Measurements from ENCODE around the gene CFAP47.
"Not testable (repeated sequence)": the region's sequence is repeated elsewhere in the genome, so short reads cannot be mapped to it uniquely, and the experiment has no call there.

Gene CFAP47

DNA sequence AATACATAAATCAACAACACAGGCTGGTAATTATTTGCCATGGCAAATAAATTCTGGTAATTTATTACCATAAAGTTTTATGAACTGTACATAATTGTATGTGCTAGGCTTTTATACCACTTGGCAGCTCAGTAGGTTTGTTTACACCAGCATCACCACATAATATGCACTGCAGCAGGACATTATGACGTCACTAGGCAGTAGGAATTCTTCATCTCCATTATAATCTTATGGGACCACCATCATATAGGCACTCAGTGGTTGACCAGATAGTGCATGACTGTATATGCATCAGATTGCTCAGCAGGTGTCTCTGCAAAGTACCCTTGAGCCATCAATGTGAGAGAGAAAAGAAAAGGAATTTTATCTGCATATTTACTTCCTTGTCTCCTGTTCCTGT is 295.4 kb downstream of the CFAP47 start:
- in situ Hi-C loops (cut with MboI; ENCODE audit: low sequenced_read_pairs), result no loop called here

DNA sequence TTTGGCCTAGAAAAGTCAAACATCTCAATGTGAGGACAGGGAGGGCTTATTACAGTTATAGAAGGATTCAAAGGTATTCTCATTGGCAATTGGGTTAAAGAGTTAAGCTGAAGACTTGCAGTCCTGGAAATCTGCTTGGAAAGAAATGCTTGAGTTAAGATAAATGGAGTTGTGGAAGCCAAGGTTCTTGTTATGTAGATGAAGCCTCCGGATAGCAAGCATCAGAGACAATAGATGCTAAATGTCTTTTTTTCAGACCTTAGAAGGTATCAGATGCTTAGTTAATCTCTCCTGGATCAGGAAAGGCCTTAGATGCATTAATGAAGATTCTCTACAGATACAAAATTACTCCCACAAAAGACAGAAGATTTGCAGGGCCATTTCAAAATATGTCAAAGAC is 299.3 kb downstream of the CFAP47 start:
- in situ Hi-C loops (cut with MboI; ENCODE audit: low sequenced_read_pairs), result no loop called here

DNA sequence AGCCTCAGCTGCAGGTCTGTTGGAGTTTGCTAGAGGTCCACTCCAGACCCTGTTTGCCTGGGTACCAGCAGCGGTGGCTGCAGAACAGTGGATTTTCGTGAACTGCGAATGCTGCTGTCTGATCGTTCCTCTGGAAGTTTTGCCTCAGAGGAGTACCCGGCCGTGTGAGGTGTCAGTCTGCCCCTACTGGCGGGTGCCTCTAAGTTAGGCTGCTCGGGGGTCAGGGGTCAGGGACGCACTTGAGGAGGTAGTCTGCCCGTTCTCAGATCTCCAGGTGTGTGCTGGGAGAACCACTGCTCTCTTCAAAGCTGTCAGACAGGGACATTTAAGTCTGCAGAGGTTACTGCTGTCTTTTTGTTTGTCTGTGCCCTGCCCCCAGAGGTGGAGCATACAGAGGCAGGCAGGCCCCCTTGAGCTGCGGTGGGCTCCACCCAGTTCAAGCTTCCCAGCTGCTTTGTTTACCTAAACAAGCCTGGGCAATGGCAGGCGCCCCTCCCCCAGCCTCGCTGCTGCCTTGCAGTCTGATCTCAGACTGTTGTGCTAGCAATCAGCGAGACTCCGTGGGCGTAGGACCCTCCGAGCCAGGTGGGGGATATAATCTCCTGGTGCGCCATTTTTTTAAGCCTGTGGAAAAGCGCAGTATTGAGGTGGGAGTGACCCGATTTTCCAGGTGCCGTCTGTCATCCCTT is 315.4 kb downstream of the CFAP47 start:
- in situ Hi-C loops (cut with MboI; ENCODE audit: low sequenced_read_pairs), result not testable (repeated sequence)

GRCh38 chrX:36241397-36241796 is 321.9 kb downstream of the CFAP47 start:
- in situ Hi-C loops (cut with MboI; ENCODE audit: low sequenced_read_pairs), result no loop called here

DNA sequence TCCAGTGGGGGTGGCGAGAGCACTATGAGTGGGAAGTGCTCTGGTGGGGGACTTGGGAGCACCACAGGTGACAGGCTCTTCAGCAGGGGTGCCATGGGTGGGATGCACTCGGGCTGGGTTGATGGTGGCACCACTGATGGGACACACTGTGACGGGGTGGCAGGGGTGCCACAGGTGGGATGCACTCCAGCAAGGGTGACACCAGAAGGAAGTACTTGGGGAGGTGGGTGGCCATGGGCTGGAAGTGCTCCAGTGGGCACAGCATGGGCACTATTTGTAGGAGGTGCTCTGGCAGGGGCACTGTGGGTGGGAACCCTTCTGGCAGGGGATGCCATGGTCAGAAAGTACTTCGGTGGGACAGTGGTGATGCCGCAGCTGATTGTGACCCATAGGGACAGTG is 346.6 kb downstream of the CFAP47 start:
- in situ Hi-C loops (cut with MboI; ENCODE audit: low sequenced_read_pairs), result no loop called here

GRCh38 chrX:36310136-36310535 is 390.6 kb downstream of the CFAP47 start:
- in situ Hi-C loops (cut with MboI; ENCODE audit: low sequenced_read_pairs), result no loop called here

GRCh38 chrX:36314303-36314702 is 394.8 kb downstream of the CFAP47 start:
- in situ Hi-C loops (cut with MboI; ENCODE audit: low sequenced_read_pairs), result no loop called here

DNA sequence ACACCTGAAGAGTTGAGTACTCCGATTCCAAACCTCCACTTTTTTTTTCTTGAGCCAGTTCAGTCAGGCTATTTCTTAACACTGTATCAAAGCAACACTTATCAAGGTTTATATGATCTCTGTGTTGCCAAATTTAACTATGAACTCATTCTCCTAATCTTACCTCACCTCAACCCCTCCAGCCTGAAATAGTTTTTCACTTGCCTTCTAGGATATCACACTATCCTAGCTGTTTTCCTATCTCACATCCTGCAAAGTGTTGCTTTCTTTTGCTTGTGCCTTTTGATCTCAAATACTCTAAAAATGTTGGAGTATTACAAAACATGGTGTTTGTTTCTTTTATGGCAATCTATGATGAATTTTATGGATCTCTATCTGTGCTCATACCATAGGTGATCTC is 415.0 kb downstream of the CFAP47 start:
- in situ Hi-C loops (cut with MboI; ENCODE audit: low sequenced_read_pairs), result no loop called here

DNA sequence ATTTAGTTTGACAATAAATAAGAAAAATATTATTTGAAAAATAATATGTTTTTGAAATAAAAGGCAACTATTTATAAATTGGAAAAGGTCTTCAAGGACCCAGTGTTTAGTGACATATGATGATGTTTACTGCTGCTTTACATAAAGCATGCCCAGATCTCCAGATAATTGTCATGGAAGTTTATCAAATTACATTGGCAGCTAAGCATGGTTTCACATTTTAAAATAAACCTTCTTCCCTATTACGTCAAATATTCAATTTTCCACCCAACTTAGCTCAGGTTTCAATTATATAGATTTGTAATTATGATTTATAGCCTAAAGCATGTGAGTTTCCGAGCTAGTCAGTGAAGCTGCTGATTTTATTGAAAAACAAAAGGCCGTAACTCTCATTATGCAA is 417.2 kb downstream of the CFAP47 start:
- in situ Hi-C loops (cut with MboI; ENCODE audit: low sequenced_read_pairs), result no loop called here

DNA sequence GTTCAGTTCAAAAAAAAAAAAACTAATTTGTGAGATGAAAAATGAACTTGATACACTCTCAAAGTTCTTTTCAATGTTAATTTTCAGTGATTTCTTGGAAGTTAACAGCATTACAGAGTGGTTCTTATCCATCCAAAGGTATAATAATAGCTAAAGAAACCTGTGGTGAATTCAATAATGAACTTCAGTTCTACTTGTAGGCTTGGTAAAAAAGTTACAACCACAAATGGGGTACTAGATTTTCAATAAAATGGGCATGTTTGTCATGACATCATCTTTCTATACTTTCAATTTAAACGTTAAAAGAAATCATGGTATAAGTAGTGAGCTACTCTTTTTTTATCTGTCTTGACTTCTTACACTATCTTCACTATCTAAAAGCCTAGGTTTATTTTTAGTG is 424.8 kb downstream of the CFAP47 start:
- in situ Hi-C loops (cut with MboI; ENCODE audit: low sequenced_read_pairs), result no loop called here

GRCh38 chrX:36348509-36348908 is 429.0 kb downstream of the CFAP47 start:
- in situ Hi-C loops (cut with MboI; ENCODE audit: low sequenced_read_pairs), result no loop called here

- in situ Hi-C loops (cut with MboI; ENCODE audit: low sequenced_read_pairs), result no loop called here
These were observed 438.3 kb downstream of the CFAP47 start for GRCh38 chrX:36357855-36358254.

DNA sequence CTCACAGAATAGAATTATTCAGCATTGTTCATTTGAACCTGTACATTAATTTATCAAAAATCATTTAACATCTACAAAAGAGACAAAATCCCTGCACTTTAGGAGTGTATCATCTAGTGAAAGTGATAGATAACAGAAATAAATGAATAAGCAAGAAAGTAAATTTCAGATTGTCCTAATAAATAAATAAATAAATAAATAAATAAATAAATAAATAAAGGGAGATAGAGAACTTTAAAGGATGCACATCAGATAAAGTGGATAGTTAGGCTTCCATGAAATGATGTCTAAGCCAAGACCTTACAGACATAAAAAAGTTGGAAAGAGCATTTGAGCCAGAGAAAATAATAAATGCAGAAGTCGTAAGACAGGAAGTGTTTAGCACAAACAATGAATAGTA is 444.7 kb downstream of the CFAP47 start:
- in situ Hi-C loops (cut with MboI; ENCODE audit: low sequenced_read_pairs), result no loop called here

- in situ Hi-C loops (cut with MboI; ENCODE audit: low sequenced_read_pairs), result no loop called here
These were observed 464.0 kb downstream of the CFAP47 start for GRCh38 chrX:36383495-36383894.

DNA sequence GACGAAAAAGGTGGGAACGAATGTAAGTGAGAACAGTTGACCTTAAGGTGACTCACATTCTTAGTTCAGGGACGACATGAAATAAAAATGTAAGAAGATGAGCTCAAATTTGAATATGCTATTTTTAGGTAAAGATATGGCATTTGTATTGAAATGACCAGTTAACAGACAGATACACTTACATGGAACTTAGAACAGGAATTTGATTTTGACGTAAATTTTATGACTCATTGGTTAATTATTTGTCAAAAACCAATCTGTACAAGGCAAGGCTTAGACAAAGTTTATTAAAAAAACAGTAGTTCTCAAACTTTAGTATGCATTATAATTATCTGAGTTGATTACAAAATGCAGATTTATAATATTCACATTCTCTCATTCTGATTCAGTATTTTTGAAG is 469.4 kb downstream of the CFAP47 start:
- in situ Hi-C loops (cut with MboI; ENCODE audit: low sequenced_read_pairs), result no loop called here

- in situ Hi-C loops (cut with MboI; ENCODE audit: low sequenced_read_pairs), result no loop called here
These were observed 482.2 kb downstream of the CFAP47 start for GRCh38 chrX:36401774-36402173.

DNA sequence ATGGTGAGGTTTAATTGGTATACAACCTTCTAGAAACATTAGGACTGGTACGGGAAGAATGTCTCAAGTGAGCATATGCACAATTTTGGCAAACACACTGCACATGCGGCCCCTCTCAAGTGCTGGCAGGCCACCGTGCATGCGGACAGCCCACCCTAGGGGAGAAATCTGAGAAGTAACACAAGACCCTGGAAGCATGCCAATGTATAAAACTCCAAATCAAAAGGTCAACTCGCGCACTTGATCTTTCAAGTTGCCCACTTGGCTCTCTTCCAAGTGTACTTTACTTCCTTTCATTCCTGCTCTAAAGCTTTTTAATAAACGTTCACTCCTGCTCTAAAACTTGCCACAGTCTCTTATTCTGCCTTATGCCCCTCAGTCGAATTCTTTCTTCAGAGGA is 488.3 kb downstream of the CFAP47 start:
- in situ Hi-C loops (cut with MboI; ENCODE audit: low sequenced_read_pairs), result no loop called here

GRCh38 chrX:36414056-36414455 is 494.5 kb downstream of the CFAP47 start:
- in situ Hi-C loops (cut with MboI; ENCODE audit: low sequenced_read_pairs), result no loop called here

- in situ Hi-C loops (cut with MboI; ENCODE audit: low sequenced_read_pairs), result no loop called here
These were observed 502.8 kb downstream of the CFAP47 start for GRCh38 chrX:36422368-36422767.

GRCh38 chrX:36431819-36432218 is 512.3 kb downstream of the CFAP47 start:
- in situ Hi-C loops (cut with MboI; ENCODE audit: low sequenced_read_pairs), result no loop called here

DNA sequence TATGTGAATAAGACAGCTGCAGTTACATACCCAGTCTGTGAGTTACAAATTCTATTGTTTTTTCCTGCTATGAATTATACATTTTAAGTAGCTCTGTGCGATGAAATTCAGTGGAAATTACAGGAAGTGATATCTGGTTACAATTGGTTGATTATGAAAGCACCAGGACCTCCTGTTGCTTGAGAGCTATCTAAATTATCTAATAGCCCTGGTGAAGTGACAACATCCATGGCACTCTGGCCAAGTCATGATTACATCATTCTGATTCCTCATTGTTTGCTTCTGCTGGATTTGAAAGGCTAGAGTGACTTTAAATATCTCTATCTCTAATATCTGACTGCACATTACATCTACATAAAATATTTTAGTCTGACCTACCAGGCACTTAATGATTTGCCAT is 515.0 kb downstream of the CFAP47 start:
- in situ Hi-C loops (cut with MboI; ENCODE audit: low sequenced_read_pairs), result no loop called here

All from HL-60/S4 treated with phorbol 12-myristate 13-acetate at 8.2 ng/mL for 4 days and 3 days (cell line).